Activated T-helper 1 cell treated with anti-CD3 and anti-CD28 coated beads, Interleukin-2, amount 50 U/mL, for 16 hours (primary cell): Measurements from ENCODE around the gene RAVER2.
A peak's percentile ranks its signal among the peaks of the same experiment; 100 is the strongest.

Source experiments
- DNase-seq, 2 donors: peaks; one replicate each; pipeline ENCODE4 v3.0.0-alpha.2; 2020; ENCODE audit warnings: low read depth in 1 of 2, low spot score in 1 of 2

Gene RAVER2

GRCh38 chr1:64844175-64844574 lies 99.3 kb downstream of the RAVER2 start:
- no peak for DNase-seq

GRCh38 chr1:64844609-64845008 lies 99.7 kb downstream of the RAVER2 start:
- no peak for DNase-seq

GRCh38 chr1:64845831-64846425 lies 101.1 kb downstream of the RAVER2 start:
- no peak for DNase-seq

- DNase-seq: no peak
Observed at GRCh38 chr1:64846573-64847430, 101.9 kb downstream of the RAVER2 start.

GRCh38 chr1:64847666-64848065 lies 102.8 kb downstream of the RAVER2 start:
- DNase-seq: no peak

GRCh38 chr1:64848136-64848535 lies 103.3 kb downstream of the RAVER2 start:
- DNase-seq: no peak

- no peak for DNase-seq
Observed at GRCh38 chr1:64848803-64849202, 103.9 kb downstream of the RAVER2 start.

GRCh38 chr1:64849942-64850341 lies 105.1 kb downstream of the RAVER2 start:
- DNase-seq: no peak

- DNase-seq: no peak
Observed at GRCh38 chr1:64850846-64851245, 106.0 kb downstream of the RAVER2 start.

GRCh38 chr1:64851664-64852063 lies 106.8 kb downstream of the RAVER2 start:
- no peak for DNase-seq

- DNase-seq: no peak
Observed at GRCh38 chr1:64854674-64855073, 109.8 kb downstream of the RAVER2 start.

GRCh38 chr1:64855557-64855956 lies 110.7 kb downstream of the RAVER2 start:
- DNase-seq: no peak

- no peak for DNase-seq
Observed at GRCh38 chr1:64856553-64856952, 111.7 kb downstream of the RAVER2 start.

GRCh38 chr1:64857347-64857746 lies 112.5 kb downstream of the RAVER2 start:
- DNase-seq: no peak

GRCh38 chr1:64861611-64862010 lies 116.7 kb downstream of the RAVER2 start:
- DNase-seq: no peak

GRCh38 chr1:64864018-64864940 lies 119.4 kb downstream of the RAVER2 start:
- peak in 1 of 2 donors; percentile 8 for DNase-seq

GRCh38 chr1:64865105-64865757 lies 120.4 kb downstream of the RAVER2 start:
- DNase-seq: no peak

GRCh38 chr1:64866689-64867088 lies 121.8 kb downstream of the RAVER2 start:
- DNase-seq: no peak

- no peak for DNase-seq
Observed at GRCh38 chr1:64867266-64867665, 122.4 kb downstream of the RAVER2 start.

GRCh38 chr1:64871256-64871655 lies 126.4 kb downstream of the RAVER2 start:
- no peak for DNase-seq

GRCh38 chr1:64872067-64872466 lies 127.2 kb downstream of the RAVER2 start:
- DNase-seq: no peak
